ENCODE data around the gene MSI2.

The MSI2 gene

DNA sequence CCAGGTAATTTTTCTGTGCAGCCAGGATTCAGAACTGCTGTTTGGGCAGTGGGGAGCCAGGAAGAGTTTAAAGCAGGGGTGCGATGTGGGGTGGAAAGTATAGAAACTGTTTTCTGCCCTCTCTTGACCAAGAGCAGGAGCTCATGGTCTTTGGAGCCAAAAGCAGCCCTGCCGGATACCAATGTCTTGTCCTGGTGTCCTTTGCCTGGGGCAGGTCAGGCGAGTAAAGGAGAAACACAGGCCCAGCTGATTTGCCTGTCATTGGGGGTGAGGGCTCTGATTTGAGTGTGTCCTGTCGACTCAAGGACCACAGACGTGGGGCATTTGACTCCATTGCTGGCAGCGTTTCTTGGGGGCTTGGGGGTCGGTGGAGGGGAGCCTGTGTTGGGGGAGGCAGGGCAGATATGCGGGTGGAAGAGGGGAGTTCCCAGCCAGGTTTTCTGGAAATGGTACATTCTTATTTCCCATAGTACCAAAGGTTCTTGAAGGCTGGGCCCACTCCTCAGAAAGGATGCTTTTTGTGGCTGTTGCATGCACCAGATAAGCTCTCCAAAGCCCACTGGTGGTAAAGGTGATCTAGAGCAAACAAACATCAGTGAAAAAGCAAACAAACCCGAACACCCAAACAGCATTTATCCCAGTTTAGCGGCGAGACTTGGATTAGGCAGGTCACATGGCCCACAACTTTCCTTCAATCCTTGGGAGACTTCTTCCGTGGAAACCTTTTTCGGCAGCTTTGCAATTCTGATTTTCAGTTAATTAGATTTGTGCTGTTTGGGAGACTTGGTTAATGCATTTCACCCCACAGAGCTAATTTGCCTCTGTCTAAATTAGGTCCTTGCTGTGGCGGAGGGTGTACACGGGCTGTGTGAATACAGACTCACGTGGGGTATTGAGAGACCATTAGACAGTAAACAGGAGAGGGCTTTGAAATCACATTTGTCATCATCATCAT, 59.0 kb downstream of the MSI2 start:
- H3K27me3 ChIP-seq (ENCODE audit: control insufficient read depth in 3 of 3, insufficient read depth in 3 of 3, low read depth in 1 of 3, low read length in 3 of 3) = no peaks in the 10 kb centered on the region
- peak overlapping the region; percentile 7 for H3K18ac ChIP-seq (ENCODE audit: low read length)
- no peak overlapping the region for H2BK12ac ChIP-seq (ENCODE audit: low read length)
- H2AK5ac ChIP-seq (ENCODE audit: low read depth, low read length) = no peak overlapping the region
- no peak overlapping the region for H2BK5ac ChIP-seq (ENCODE audit: low read length)
- peaks cover 4 to 53% of the 10 kb centered on the region in 2 donors for H3K36me3 ChIP-seq (replicated peaks in 1 of 2; ENCODE audit: control insufficient read depth in 2 of 2, insufficient read depth in 2 of 2, low read length in 2 of 2)
- H4K91ac ChIP-seq (ENCODE audit: low read depth, low read length, poor library complexity) = no peak overlapping the region
- no peak overlapping the region for H4K8ac ChIP-seq (ENCODE audit: low read depth, low read length)
- H3K4me1 ChIP-seq (ENCODE audit: control insufficient read depth in 2 of 2, insufficient read depth in 1 of 2, low read depth in 1 of 2, low read length in 2 of 2) = peaks cover 21 to 23% of the 10 kb centered on the region in 2 donors
- peak overlapping the region; percentile 2 for H3K23ac ChIP-seq (ENCODE audit: low read depth, low read length, poor library complexity)
- no peak overlapping the region for H3K4me2 ChIP-seq (ENCODE audit: insufficient read depth, low read length, poor library complexity, severe bottlenecking)
- WGBS, 2 donors (ENCODE audit: extremely low coverage in 2 of 2, insufficient read length in 2 of 2, insufficient replicate concordance in 1 of 2) = no CpG with 5 or more reads among the region's 16 CpGs
- no peak overlapping the region for H3K4me3 ChIP-seq (ENCODE audit: low read length in 2 of 2)
- peaks cover 4% of the 10 kb centered on the region for H3K79me1 ChIP-seq (ENCODE audit: low read depth, low read length)
- H2BK120ac ChIP-seq (ENCODE audit: low read depth, low read length) = no peak overlapping the region
- H2AFZ ChIP-seq (ENCODE audit: low read length) = no peak overlapping the region
- no peak overlapping the region for H3K4ac ChIP-seq (ENCODE audit: low read length)
- H3K9me3 ChIP-seq (replicated peaks in 1 of 2; ENCODE audit: control insufficient read depth in 2 of 2, insufficient read depth in 1 of 2, low read depth in 1 of 2, low read length in 2 of 2) = no peaks in the 10 kb centered on the region
- DNase-seq (ENCODE audit: low spot score) = no peak
- H3K14ac ChIP-seq (ENCODE audit: low read length) = no peak overlapping the region
- H3K27ac ChIP-seq (replicated peaks; ENCODE audit: low read length) = no peak overlapping the region
- no peak overlapping the region for H2BK15ac ChIP-seq (ENCODE audit: low read length)
- no peak overlapping the region for H3K9ac ChIP-seq (ENCODE audit: low read depth, low read length, poor library complexity)

GRCh38 chr17:57316361-57316760, 60.0 kb downstream of the MSI2 start:
- Histone ChIP-seq H3K79me1 (ENCODE audit: low read depth, low read length) (peaks cover 4% of the 10 kb centered on the region), H2BK15ac (ENCODE audit: low read length) (no peak overlapping the region), H3K9ac (ENCODE audit: low read depth, low read length, poor library complexity) (no peak overlapping the region), H2BK120ac (ENCODE audit: low read depth, low read length) (no peak overlapping the region), H3K9me3 (replicated peaks in 1 of 2; ENCODE audit: control insufficient read depth in 2 of 2, insufficient read depth in 1 of 2, low read depth in 1 of 2, low read length in 2 of 2) (no peaks in the 10 kb centered on the region), H3K18ac (ENCODE audit: low read length) (no peak overlapping the region), H3K4me3 (ENCODE audit: low read length in 2 of 2) (no peak overlapping the region), H3K4me1 (ENCODE audit: control insufficient read depth in 2 of 2, insufficient read depth in 1 of 2, low read depth in 1 of 2, low read length in 2 of 2) (peaks cover 21 to 27% of the 10 kb centered on the region in 2 donors), H4K91ac (ENCODE audit: low read depth, low read length, poor library complexity) (no peak overlapping the region), H3K36me3 (replicated peaks in 1 of 2; ENCODE audit: control insufficient read depth in 2 of 2, insufficient read depth in 2 of 2, low read length in 2 of 2) (peaks cover 0 to 47% of the 10 kb centered on the region in 2 donors), H2BK12ac (ENCODE audit: low read length) (no peak overlapping the region), H4K8ac (ENCODE audit: low read depth, low read length) (no peak overlapping the region), H3K4ac (ENCODE audit: low read length) (no peak overlapping the region), H3K23ac (ENCODE audit: low read depth, low read length, poor library complexity) (no peak overlapping the region), H3K4me2 (ENCODE audit: insufficient read depth, low read length, poor library complexity, severe bottlenecking) (no peak overlapping the region), H3K14ac (ENCODE audit: low read length) (no peak overlapping the region), H3K27ac (replicated peaks; ENCODE audit: low read length) (no peak overlapping the region), H2AK5ac (ENCODE audit: low read depth, low read length) (no peak overlapping the region), H2AFZ (ENCODE audit: low read length) (no peak overlapping the region), H2BK5ac (ENCODE audit: low read length) (no peak overlapping the region), H3K27me3 (ENCODE audit: control insufficient read depth in 3 of 3, insufficient read depth in 3 of 3, low read depth in 1 of 3, low read length in 3 of 3) (no peaks in the 10 kb centered on the region)
- no CpG with 5 or more reads among the region's 5 CpGs for WGBS, 2 donors (ENCODE audit: extremely low coverage in 2 of 2, insufficient read length in 2 of 2, insufficient replicate concordance in 1 of 2)
- no peak for DNase-seq (ENCODE audit: low spot score)

- H3K27ac ChIP-seq (replicated peaks; ENCODE audit: low read length) = no peak overlapping the region
- no peak overlapping the region for H3K23ac ChIP-seq (ENCODE audit: low read depth, low read length, poor library complexity)
- H2BK5ac ChIP-seq (ENCODE audit: low read length) = no peak overlapping the region
- H3K4me1 ChIP-seq (ENCODE audit: control insufficient read depth in 2 of 2, insufficient read depth in 1 of 2, low read depth in 1 of 2, low read length in 2 of 2) = peaks cover 18 to 28% of the 10 kb centered on the region in 2 donors
- no peak overlapping the region for H3K4me3 ChIP-seq (ENCODE audit: low read length in 2 of 2)
- no peak overlapping the region for H2BK120ac ChIP-seq (ENCODE audit: low read depth, low read length)
- no peak overlapping the region for H4K91ac ChIP-seq (ENCODE audit: low read depth, low read length, poor library complexity)
- no peak overlapping the region for H2AK5ac ChIP-seq (ENCODE audit: low read depth, low read length)
- H4K8ac ChIP-seq (ENCODE audit: low read depth, low read length) = no peak overlapping the region
- H2BK12ac ChIP-seq (ENCODE audit: low read length) = no peak overlapping the region
- no peak overlapping the region for H3K4ac ChIP-seq (ENCODE audit: low read length)
- no peaks in the 10 kb centered on the region for H3K27me3 ChIP-seq (ENCODE audit: control insufficient read depth in 3 of 3, insufficient read depth in 3 of 3, low read depth in 1 of 3, low read length in 3 of 3)
- DNase-seq (ENCODE audit: low spot score) = no peak
- H3K18ac ChIP-seq (ENCODE audit: low read length) = no peak overlapping the region
- WGBS, 2 donors (ENCODE audit: extremely low coverage in 2 of 2, insufficient read length in 2 of 2, insufficient replicate concordance in 1 of 2) = no CpG with 5 or more reads among the region's 3 CpGs
- no peak overlapping the region for H3K9ac ChIP-seq (ENCODE audit: low read depth, low read length, poor library complexity)
- H3K4me2 ChIP-seq (ENCODE audit: insufficient read depth, low read length, poor library complexity, severe bottlenecking) = no peak overlapping the region
- no peak overlapping the region for H2AFZ ChIP-seq (ENCODE audit: low read length)
- peaks cover 2% of the 10 kb centered on the region for H3K79me1 ChIP-seq (ENCODE audit: low read depth, low read length)
- peaks cover 0 to 43% of the 10 kb centered on the region in 2 donors for H3K36me3 ChIP-seq (replicated peaks in 1 of 2; ENCODE audit: control insufficient read depth in 2 of 2, insufficient read depth in 2 of 2, low read length in 2 of 2)
- H3K9me3 ChIP-seq (replicated peaks in 1 of 2; ENCODE audit: control insufficient read depth in 2 of 2, insufficient read depth in 1 of 2, low read depth in 1 of 2, low read length in 2 of 2) = no peaks in the 10 kb centered on the region
- no peak overlapping the region for H3K14ac ChIP-seq (ENCODE audit: low read length)
- H2BK15ac ChIP-seq (ENCODE audit: low read length) = no peak overlapping the region
Measured at GRCh38 chr17:57317079-57317478, 60.8 kb downstream of the MSI2 start.

GRCh38 chr17:57318913-57319312, 62.6 kb downstream of the MSI2 start:
- Histone ChIP-seq H2BK12ac (ENCODE audit: low read length) (no peak overlapping the region), H3K4ac (ENCODE audit: low read length) (no peak overlapping the region)
- WGBS, 2 donors (ENCODE audit: extremely low coverage in 2 of 2, insufficient read length in 2 of 2, insufficient replicate concordance in 1 of 2) = no CpG with 5 or more reads among the region's 6 CpGs

More at GRCh38 chr17:57318913-57319312, 62.6 kb downstream of the MSI2 start:
- peaks cover 1 to 53% of the 10 kb centered on the region in 2 donors for H3K36me3 ChIP-seq (replicated peaks in 1 of 2; ENCODE audit: control insufficient read depth in 2 of 2, insufficient read depth in 2 of 2, low read length in 2 of 2)
- H3K9me3 ChIP-seq (replicated peaks in 1 of 2; ENCODE audit: control insufficient read depth in 2 of 2, insufficient read depth in 1 of 2, low read depth in 1 of 2, low read length in 2 of 2) = no peaks in the 10 kb centered on the region
- no peak overlapping the region for H3K4me2 ChIP-seq (ENCODE audit: insufficient read depth, low read length, poor library complexity, severe bottlenecking)
- no peak for DNase-seq (ENCODE audit: low spot score)
- H2AFZ ChIP-seq (ENCODE audit: low read length) = no peak overlapping the region
- H4K91ac ChIP-seq (ENCODE audit: low read depth, low read length, poor library complexity) = no peak overlapping the region
- H4K8ac ChIP-seq (ENCODE audit: low read depth, low read length) = no peak overlapping the region
- H2BK5ac ChIP-seq (ENCODE audit: low read length) = no peak overlapping the region
- H3K27me3 ChIP-seq (ENCODE audit: control insufficient read depth in 3 of 3, insufficient read depth in 3 of 3, low read depth in 1 of 3, low read length in 3 of 3) = no peaks in the 10 kb centered on the region
- H3K27ac ChIP-seq (replicated peaks; ENCODE audit: low read length) = no peak overlapping the region
- no peak overlapping the region for H3K9ac ChIP-seq (ENCODE audit: low read depth, low read length, poor library complexity)
- H3K79me1 ChIP-seq (ENCODE audit: low read depth, low read length) = peaks cover 6% of the 10 kb centered on the region
- H2BK15ac ChIP-seq (ENCODE audit: low read length) = no peak overlapping the region
- no peak overlapping the region for H3K4me3 ChIP-seq (ENCODE audit: low read length in 2 of 2)
- H2AK5ac ChIP-seq (ENCODE audit: low read depth, low read length) = no peak overlapping the region
- no peak overlapping the region for H2BK120ac ChIP-seq (ENCODE audit: low read depth, low read length)
- peak overlapping the region; percentile 29 for H3K18ac ChIP-seq (ENCODE audit: low read length)
- H3K4me1 ChIP-seq (ENCODE audit: control insufficient read depth in 2 of 2, insufficient read depth in 1 of 2, low read depth in 1 of 2, low read length in 2 of 2) = peaks cover 2 to 23% of the 10 kb centered on the region in 2 donors
- no peak overlapping the region for H3K14ac ChIP-seq (ENCODE audit: low read length)
- H3K23ac ChIP-seq (ENCODE audit: low read depth, low read length, poor library complexity) = no peak overlapping the region

All from neuronal stem cell (in vitro differentiated cells).